K562 (cell line): ENCODE measurements around the gene ARL5C. TPM values are rescaled to one million over a fixed set of nuclear protein-coding genes. Genes with fewer than 3 reads are reported as not detected.

Source experiments
- ATAC-seq: fragments of 200-7000 bp; cut with Tn5 transposase; 3 replicates; pipeline ENCODE4 v1.9.1; 2020; ENCODE audit warnings: moderate library complexity
- BruUV-seq: library from RNA; stranded (reverse); fragments of 400-500 nt; replicated peaks from 2 replicates; lab custom pipeline; 2021; lab: Mats Ljungman, UMichigan
- CTCF ChIA-PET: fragments of 300-600 bp; formaldehyde crosslinking; extraction: SDS; loops from one replicate; lab custom pipeline; 2021; ENCODE audit warnings: low intra/inter-chr PET ratio; lab: Yijun Ruan, JAX
- POLR2A ChIA-PET: fragments of 300-600, 350-650 bp; sonication (Branson Sonifier 250); formaldehyde crosslinking; extraction: SDS; loops from one replicate; lab custom pipeline; 2021; ENCODE audit warnings: antibody characterized with exemption, inconsistent platforms; lab: Yijun Ruan, JAX
- DNase-seq, 4 experiments: peaks; one replicate each; pipeline versions ENCODE4 v3.0.0 to v3.0.0-alpha.2; 2011 to 2018; ENCODE audit warnings: low spot score in 3 of 4, mixed read lengths in 3 of 4; ENCODE audit errors: extremely low read depth in 1 of 4
- FAIRE-seq: peaks from 2 replicates; lab custom pipeline; 2011; peaks lifted over from hg19 to GRCh38; lab: Jason Lieb, UNC
- H2AFZ ChIP-seq: 2 replicates; pipeline ENCODE4 v1.6.0; 2011; ENCODE audit warnings: low read depth, low read length, control low read depth, inconsistent platforms
- H3K27ac ChIP-seq: fragments of 200-600 bp; 3 replicates; pipeline ENCODE4 v1.8.0; 2011; ENCODE audit warnings: low read depth, mild to moderate bottlenecking, control low read depth, inconsistent platforms, low read length, moderate library complexity, mixed read lengths; ENCODE audit errors: extremely low read depth
- H3K27me3 ChIP-seq, 2 experiments: fragments of 300-600 bp in 1 of 2; 2 replicates in 1 of 2; 3 replicates in 1 of 2; pipeline versions ENCODE4 v1.6.0 to v1.8.0; 2011; ENCODE audit warnings: inconsistent platforms in 2 of 2, low read length in 2 of 2, mild to moderate bottlenecking in 1 of 2, mixed read lengths in 1 of 2, moderate library complexity in 1 of 2; ENCODE audit not compliant: control insufficient read depth in 2 of 2, insufficient read depth in 2 of 2
- H3K36me3 ChIP-seq: fragments of 300-600 bp; 3 replicates; pipeline ENCODE4 v1.8.0; 2011; ENCODE audit warnings: mild to moderate bottlenecking, low read length, inconsistent platforms; ENCODE audit not compliant: control insufficient read depth, insufficient read depth
- H3K4me1 ChIP-seq, 2 experiments: fragments of 200-600 bp in 1 of 2; replicated peaks in 1 of 2; 2 replicates in 1 of 2; 3 replicates in 1 of 2; pipeline versions ENCODE4 v1.5.1 to v1.8.0; 2011; ENCODE audit warnings: inconsistent platforms in 2 of 2, low read length in 2 of 2, mild to moderate bottlenecking in 1 of 2, mixed read lengths in 1 of 2, moderate library complexity in 1 of 2; ENCODE audit not compliant: control insufficient read depth in 2 of 2, insufficient read depth in 2 of 2
- H3K4me2 ChIP-seq: 2 replicates; pipeline ENCODE4 v1.6.1; 2011; ENCODE audit warnings: low read length, control low read depth, inconsistent platforms, mixed read lengths; ENCODE audit not compliant: insufficient read depth
- H3K4me3 ChIP-seq: fragments of 200-600 bp; sonication (generic), shearing (Covaris generic); 2 replicates; pipeline ENCODE4 v1.5.1; 2016; ENCODE audit warnings: control low read depth, inconsistent platforms
- H3K79me2 ChIP-seq: fragments of 200-600 bp; 3 replicates; pipeline ENCODE4 v1.8.0; 2011; ENCODE audit warnings: low read length, inconsistent platforms; ENCODE audit not compliant: control insufficient read depth, insufficient read depth
- H3K9ac ChIP-seq, 2 experiments: 2 replicates each; pipeline versions ENCODE4 v1.6.0 to v1.6.1; 2011; ENCODE audit warnings: low read depth in 2 of 2, low read length in 2 of 2, control low read depth in 1 of 2, inconsistent platforms in 1 of 2, mild to moderate bottlenecking in 1 of 2, mixed read lengths in 1 of 2; ENCODE audit not compliant: insufficient read depth in 1 of 2
- H3K9me1 ChIP-seq: one replicate; pipeline ENCODE4 v1.6.0; 2011; ENCODE audit warnings: inconsistent platforms, mild to moderate bottlenecking, low read length, moderate library complexity; ENCODE audit not compliant: control insufficient read depth, insufficient read depth
- H3K9me3 ChIP-seq: replicated peaks from 2 replicates; pipeline ENCODE4 v1.5.1; 2011; ENCODE audit warnings: low read depth, low read length, inconsistent platforms; ENCODE audit not compliant: control insufficient read depth, insufficient read depth
- H4K20me1 ChIP-seq: replicated peaks from 2 replicates; pipeline ENCODE4 v1.6.1; 2011; ENCODE audit warnings: low read length, inconsistent platforms, mixed read lengths; ENCODE audit not compliant: control insufficient read depth, insufficient read depth
- CEBPB ChIP-seq: fragments of 450-650 bp; IDR thresholded peaks from 2 replicates; pipeline ENCODE4 v1.6.1; 2016; ENCODE audit warnings: missing genetic modification characterization, missing compliant biosample characterization
- FOXJ3 ChIP-seq: sonication (generic); formaldehyde crosslinking; IDR thresholded peaks from 2 replicates; pipeline ENCODE4 v1.4.0; 2020; ENCODE audit warnings: mild to moderate bottlenecking, missing genetic modification reagents
- MAZ ChIP-seq, 2 experiments: fragments of 450-650 bp in 1 of 2; sonication (generic) in 1 of 2; formaldehyde crosslinking; IDR thresholded peaks in 1 of 2; conservative IDR thresholded peaks in 1 of 2; 2 replicates each; pipeline versions ENCODE4 v1.4.0 to v1.5.0; 2020; ENCODE audit warnings: mild to moderate bottlenecking in 1 of 2, missing genetic modification reagents in 1 of 2
- POU5F1 ChIP-seq: fragments of 150-350 bp; IDR thresholded peaks from 2 replicates; pipeline ENCODE4 v1.6.1; 2014; ENCODE audit warnings: borderline replicate concordance, low read length, low read depth, mild to moderate bottlenecking; ENCODE audit not compliant: partially characterized antibody
- ZNF175 ChIP-seq: fragments of 200-800 bp; sonication (Bioruptor generic); IDR thresholded peaks from 2 replicates; pipeline ENCODE4 v1.6.1; 2016; ENCODE audit warnings: low read depth, mild to moderate bottlenecking, missing genetic modification characterization, missing compliant biosample characterization
- WGBS: fragments of 100-300 bp; shearing (Covaris generic); methylation state at CpG from one replicate; pipeline ENCODE4 v1.1.6; 2016; ENCODE audit warnings: low coverage, mixed read lengths; ENCODE audit not compliant: insufficient coverage; ENCODE audit errors: missing lambda C conversion rate; 5-methylcytosine and 5-hydroxymethylcytosine counted together
- in situ Hi-C: fragments of 300-500 bp; cut with MboI; formaldehyde crosslinking; loops from 4 replicates; pipeline ENCODE4 v1.15.0; 2018; ENCODE audit warnings: inconsistent platforms, mixed read lengths
- intact Hi-C: fragments of 100-400 bp; cut with micrococcal nuclease; formaldehyde crosslinking; loops from 2 replicates; pipeline ENCODE4 v1.14.2; 2022
- polyA plus RNA-seq, 8 experiments: library from polyadenylated mRNA; depleted of rRNA in 4 of 8; stranded (reverse) in 5 of 8; unstranded in 3 of 8; fragments of >200 nt; fragmentation: Nextera tagmentation in 2 of 8; fragmentation: Illumina TruSeq in 1 of 8; extraction: Ambion mirVana in 2 of 8; extraction: Trizol in 1 of 8; gene quantifications; 2 replicates each; pipeline versions ENCODE4 v1.2.1 to v1.2.3, GENCODE V29; 2011 to 2014; ENCODE audit warnings: inconsistent platforms in 1 of 8, missing spikeins in 1 of 8
- total RNA-seq, 7 experiments: library from RNA; depleted of rRNA in 6 of 7; stranded (reverse); fragments of >200 nt in 6 of 7; fragmentation: Illumina TruSeq in 2 of 7; extraction: Trizol in 2 of 7; gene quantifications; 2 replicates each; pipeline versions ENCODE4 v1.2.1 to v1.2.3, GENCODE V29; 2011 to 2021; ENCODE audit warnings: low replicate concordance in 1 of 7
- TF ChIP-seq, protein P1 (sequence below): fragments of 250-450 bp; sonication (Bioruptor Pico); IDR thresholded peaks from 2 replicates; pipeline ENCODE4 v1.5.0; 2022; ENCODE audit warnings: mild to moderate bottlenecking

ARL5C gene
- total and polyA plus RNA-seq, 9 of the 15 experiments (the other 6 are each of a cell fraction or from before 2014, with no cell fraction given): not detected

GRCh38 chr17:39161962-39162361, 4.0 kb downstream of the ARL5C start (continued):
- TF ChIP-seq ZNF175 (no peak), MAZ (CRISPR knock-in tag; conservative IDR thresholded peaks at IDR 0.05 in 1 of 2, IDR thresholded peaks at IDR 0.05 in 1 of 2) (no peak), POU5F1 (no peak), FOXJ3 (CRISPR knock-in tag) (no peak)
- TF ChIP-seq, all 486 proteins: peak for 0

DNA sequence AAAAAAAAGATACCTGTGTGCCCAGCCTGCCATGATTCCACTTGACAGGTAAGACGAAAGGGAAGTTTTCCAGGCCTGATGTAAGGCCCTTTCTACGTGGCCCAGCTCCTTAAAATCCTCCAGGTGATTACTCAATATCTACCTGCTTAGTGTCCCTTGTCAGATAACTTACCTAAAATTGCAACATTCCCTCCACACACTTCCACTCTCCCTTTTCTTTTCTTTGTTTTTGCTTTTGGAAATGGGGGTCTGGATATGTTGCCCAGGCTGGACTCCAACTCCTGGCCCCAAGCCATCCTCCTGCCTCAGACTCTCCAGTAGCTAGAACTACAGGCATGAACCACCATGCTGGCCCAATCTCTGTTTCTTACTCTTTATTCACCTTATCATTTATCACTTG, 7.3 kb downstream of the ARL5C start:
- no peak overlapping the region for H3K4me2 ChIP-seq
- in situ Hi-C loops (no loop called here), intact Hi-C loops (loop anchor here (10.0 kb wide), 2 partner anchors 86 to 404 kb away; partner anchors contain the start of gene PSMB3)
- no peak for FAIRE-seq
- ATAC-seq: no peak
- H3K4me3 ChIP-seq: no peak overlapping the region
- H3K36me3 ChIP-seq: no peaks in the 10 kb centered on the region
- no TSS peak for BruUV-seq
- no peaks in the 10 kb centered on the region for H3K79me2 ChIP-seq
- H3K4me1 ChIP-seq: peaks cover 3 to 11% of the 10 kb centered on the region in 2 experiments; a peak in 2 of 5 replicates
- 29% methylated on average over 2 of the region's 2 CpGs for WGBS
- peaks cover 4% of the 10 kb centered on the region; the same call in 1 of the 2 replicates for H4K20me1 ChIP-seq
- no peaks in the 10 kb centered on the region for H3K9me3 ChIP-seq
- no peak overlapping the region for H2AFZ ChIP-seq
- no peak overlapping the region for H3K27ac ChIP-seq
- no peak overlapping the region for H3K9ac ChIP-seq
- ChIA-PET CTCF (no interaction called here), POLR2A (interaction anchor here (0.7 kb wide), 1 partner anchor 48 kb away, joined by 3 read pairs; no protein-coding TSS in a partner anchor)
- DNase-seq: no peak
- H3K9me1 ChIP-seq: no peaks in the 10 kb centered on the region
- peaks cover 0 to 12% of the 10 kb centered on the region in 2 experiments; a peak in 2 of 5 replicates for H3K27me3 ChIP-seq
- 0 out of 2 replicates have a peak, but pooled peaks have one; percentile 32 for TF ChIP-seq CEBPB (tag)
- TF ChIP-seq, protein P1, sequence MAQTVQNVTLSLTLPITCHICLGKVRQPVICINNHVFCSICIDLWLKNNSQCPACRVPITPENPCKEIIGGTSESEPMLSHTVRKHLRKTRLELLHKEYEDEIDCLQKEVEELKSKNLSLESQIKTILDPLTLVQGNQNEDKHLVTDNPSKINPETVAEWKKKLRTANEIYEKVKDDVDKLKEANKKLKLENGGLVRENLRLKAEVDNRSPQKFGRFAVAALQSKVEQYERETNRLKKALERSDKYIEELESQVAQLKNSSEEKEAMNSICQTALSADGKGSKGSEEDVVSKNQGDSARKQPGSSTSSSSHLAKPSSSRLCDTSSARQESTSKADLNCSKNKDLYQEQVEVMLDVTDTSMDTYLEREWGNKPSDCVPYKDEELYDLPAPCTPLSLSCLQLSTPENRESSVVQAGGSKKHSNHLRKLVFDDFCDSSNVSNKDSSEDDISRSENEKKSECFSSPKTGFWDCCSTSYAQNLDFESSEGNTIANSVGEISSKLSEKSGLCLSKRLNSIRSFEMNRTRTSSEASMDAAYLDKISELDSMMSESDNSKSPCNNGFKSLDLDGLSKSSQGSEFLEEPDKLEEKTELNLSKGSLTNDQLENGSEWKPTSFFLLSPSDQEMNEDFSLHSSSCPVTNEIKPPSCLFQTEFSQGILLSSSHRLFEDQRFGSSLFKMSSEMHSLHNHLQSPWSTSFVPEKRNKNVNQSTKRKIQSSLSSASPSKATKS (CRISPR knock-in tag): no peak
